Panc1 (cell line): ENCODE data around the gene FEM1B. TPM values are rescaled to one million over a fixed set of nuclear protein-coding genes. Genes with fewer than 3 reads are reported as not detected.

Experiments
- ATAC-seq: fragments of 200-7000 bp; cut with Tn5 transposase; 2 replicates; pipeline ENCODE4 v1.9.1; 2020; ENCODE audit warnings: mild to moderate bottlenecking, moderate library complexity
- BruUV-seq: library from RNA; stranded (reverse); fragments of 400-500 nt; replicated peaks from 2 replicates; lab custom pipeline; 2021; lab: Mats Ljungman, UMichigan
- CTCF ChIA-PET: fragments of 300-600 bp; sonication (Branson Sonifier 250); formaldehyde crosslinking; loops from one replicate; lab custom pipeline; 2022; ENCODE audit warnings: antibody characterized with exemption; lab: Charles Lee
- POLR2A ChIA-PET: fragments of 300-600 bp; sonication (Branson Sonifier 250); formaldehyde crosslinking; loops from one replicate; lab custom pipeline; 2022; ENCODE audit warnings: antibody characterized with exemption; lab: Charles Lee
- DNase-seq: peaks from one replicate; pipeline ENCODE4 v3.0.0-alpha.2; 2010; ENCODE audit warnings: low read depth, low spot score
- H3K27ac ChIP-seq: 2 replicates; pipeline ENCODE4 v1.5.1; 2011; ENCODE audit warnings: mild to moderate bottlenecking, low read length, inconsistent platforms
- H3K27me3 ChIP-seq: fragments of 200-500 bp; sonication (Bioruptor generic); 2 replicates; pipeline ENCODE4 v1.6.0; 2014; ENCODE audit warnings: low read length, inconsistent platforms; ENCODE audit not compliant: control insufficient read depth, insufficient read depth
- H3K36me3 ChIP-seq: fragments of 200-500 bp; sonication (Bioruptor generic); 2 replicates; pipeline ENCODE4 v1.5.1; 2014; ENCODE audit warnings: inconsistent platforms, mild to moderate bottlenecking, low read length, moderate library complexity; ENCODE audit not compliant: control insufficient read depth, insufficient read depth
- H3K4me1 ChIP-seq: 2 replicates; pipeline ENCODE4 v1.5.1; 2011; ENCODE audit warnings: inconsistent platforms, mild to moderate bottlenecking, low read length, moderate library complexity; ENCODE audit not compliant: control insufficient read depth, insufficient read depth
- H3K4me3 ChIP-seq, 2 experiments: 2 replicates each; pipeline ENCODE4 v1.5.1; 2011 to 2012; ENCODE audit warnings: low read depth in 2 of 2, low read length in 2 of 2, mild to moderate bottlenecking in 2 of 2, inconsistent platforms in 1 of 2, moderate library complexity in 1 of 2
- H3K9me3 ChIP-seq: fragments of 200-500 bp; sonication (Bioruptor generic); 2 replicates; pipeline ENCODE4 v1.5.1; 2014; ENCODE audit warnings: low read depth, mild to moderate bottlenecking, inconsistent platforms, low read length, moderate library complexity; ENCODE audit not compliant: control insufficient read depth, insufficient read depth
- POLR2AphosphoS5 ChIP-seq: IDR thresholded peaks from 2 replicates; pipeline ENCODE4 v1.6.1; 2012; ENCODE audit warnings: mild to moderate bottlenecking, low read depth, low read length, moderate library complexity
- SIN3A ChIP-seq: IDR thresholded peaks from 2 replicates; pipeline ENCODE4 v1.6.1; 2012; ENCODE audit warnings: low read depth, mild to moderate bottlenecking, low read length, moderate library complexity, borderline replicate concordance; ENCODE audit not compliant: insufficient read depth
- TCF7L2 ChIP-seq: IDR thresholded peaks from 2 replicates; pipeline ENCODE4 v1.6.1; 2011; ENCODE audit warnings: mild to moderate bottlenecking, low read depth, low read length, inconsistent platforms
- in situ Hi-C: cut with HindIII; loops from 2 replicates; pipeline ENCODE4 v1.10.0; 2016; ENCODE audit warnings: low sequenced_read_pairs, low pct_unique_long_range_greater_than_20kb
- intact Hi-C: fragments of 100-400 bp; cut with micrococcal nuclease; formaldehyde crosslinking; loops from one replicate; pipeline ENCODE4 v1.10.0; 2022; ENCODE audit not compliant: unreplicated experiment
- total RNA-seq: library from RNA; stranded (reverse); gene quantifications from one replicate; pipeline ENCODE4 v1.2.1, GENCODE V29; 2021; ENCODE audit not compliant: unreplicated experiment
- TF ChIP-seq, protein P1 (sequence below), 2 experiments: IDR thresholded peaks; 2 replicates each; pipeline ENCODE4 v1.6.1; 2011 to 2012; ENCODE audit warnings: low read depth in 2 of 2, control low read depth in 1 of 2, low read length in 1 of 2, mild to moderate bottlenecking in 1 of 2, moderate library complexity in 1 of 2; ENCODE audit not compliant: insufficient read depth in 1 of 2
- TF ChIP-seq, protein P2 (sequence below): fragments of 450-650 bp; IDR thresholded peaks from 2 replicates; pipeline ENCODE4 v1.5.1; 2017; ENCODE audit warnings: mild to moderate bottlenecking

The FEM1B gene
- total RNA-seq, 1 experiment from 2014 or later, result 34.8 TPM

DNA sequence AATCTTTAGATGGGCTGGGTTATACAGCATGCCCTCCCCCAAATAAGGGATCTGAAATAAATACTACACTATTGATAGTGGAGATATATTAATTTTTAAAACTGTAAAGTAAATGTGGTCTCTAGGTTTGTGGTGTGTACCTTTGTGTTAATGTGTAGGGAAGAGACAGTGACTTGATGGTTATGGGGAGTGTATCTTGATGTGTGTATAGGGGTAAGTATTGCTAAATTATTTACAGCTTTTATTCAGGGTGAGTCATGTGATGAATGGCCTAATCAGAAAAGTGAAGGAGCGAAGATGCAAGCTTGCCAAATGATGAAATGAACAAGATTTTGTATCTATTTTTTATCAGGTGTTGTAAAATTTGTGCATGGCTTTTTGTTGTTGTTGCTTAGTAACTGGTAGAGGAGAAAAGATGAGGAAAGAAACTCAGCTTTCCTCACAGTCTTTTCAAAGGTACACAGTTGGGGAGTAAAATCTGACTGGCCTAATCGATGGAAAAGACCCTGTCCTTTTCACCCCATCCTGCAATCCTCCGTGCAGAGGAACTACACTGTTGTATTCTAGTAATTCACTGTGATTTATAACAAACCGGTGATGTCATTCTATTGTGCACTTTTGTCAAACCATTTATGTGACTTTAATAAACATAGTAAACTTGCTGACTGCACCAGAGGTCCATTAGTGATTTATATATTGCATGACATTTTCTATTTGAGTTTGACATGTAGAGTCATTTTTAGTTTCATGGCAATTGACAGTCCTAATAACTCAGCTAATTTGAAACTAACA, 17.7 kb downstream of the FEM1B start:
- CTCF ChIA-PET, result no interaction called here

DNA sequence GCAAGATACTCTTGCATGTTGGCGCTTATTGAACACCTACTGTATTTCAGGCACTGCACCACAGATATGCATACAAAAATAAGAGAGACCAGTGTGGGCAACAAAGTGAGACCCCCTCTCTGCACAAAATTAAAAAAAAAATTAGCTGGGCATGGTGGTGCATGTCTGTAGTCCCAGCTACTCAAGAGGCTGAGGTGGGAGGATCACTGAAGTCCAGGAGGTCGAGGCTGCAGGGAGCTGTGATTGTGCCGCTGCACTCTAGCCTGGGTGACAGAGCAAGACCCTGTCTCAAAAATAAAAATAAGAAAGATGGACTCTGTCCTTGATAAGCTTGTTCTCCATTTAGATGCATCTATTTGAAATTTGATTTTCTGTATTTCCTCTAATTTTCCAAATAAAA, 20.8 kb downstream of the FEM1B start:
- POLR2A ChIA-PET, result no interaction called here
- no peaks in the 10 kb centered on the region for H3K27me3 ChIP-seq
- H3K9me3 ChIP-seq, result no peaks in the 10 kb centered on the region
- ATAC-seq (no peak), DNase-seq (no peak)
- H3K4me1 ChIP-seq, result no peaks in the 10 kb centered on the region
- H3K4me3 ChIP-seq, result no peak overlapping the region
- intact Hi-C loops, result no loop called here
- TF ChIP-seq, protein P1, sequence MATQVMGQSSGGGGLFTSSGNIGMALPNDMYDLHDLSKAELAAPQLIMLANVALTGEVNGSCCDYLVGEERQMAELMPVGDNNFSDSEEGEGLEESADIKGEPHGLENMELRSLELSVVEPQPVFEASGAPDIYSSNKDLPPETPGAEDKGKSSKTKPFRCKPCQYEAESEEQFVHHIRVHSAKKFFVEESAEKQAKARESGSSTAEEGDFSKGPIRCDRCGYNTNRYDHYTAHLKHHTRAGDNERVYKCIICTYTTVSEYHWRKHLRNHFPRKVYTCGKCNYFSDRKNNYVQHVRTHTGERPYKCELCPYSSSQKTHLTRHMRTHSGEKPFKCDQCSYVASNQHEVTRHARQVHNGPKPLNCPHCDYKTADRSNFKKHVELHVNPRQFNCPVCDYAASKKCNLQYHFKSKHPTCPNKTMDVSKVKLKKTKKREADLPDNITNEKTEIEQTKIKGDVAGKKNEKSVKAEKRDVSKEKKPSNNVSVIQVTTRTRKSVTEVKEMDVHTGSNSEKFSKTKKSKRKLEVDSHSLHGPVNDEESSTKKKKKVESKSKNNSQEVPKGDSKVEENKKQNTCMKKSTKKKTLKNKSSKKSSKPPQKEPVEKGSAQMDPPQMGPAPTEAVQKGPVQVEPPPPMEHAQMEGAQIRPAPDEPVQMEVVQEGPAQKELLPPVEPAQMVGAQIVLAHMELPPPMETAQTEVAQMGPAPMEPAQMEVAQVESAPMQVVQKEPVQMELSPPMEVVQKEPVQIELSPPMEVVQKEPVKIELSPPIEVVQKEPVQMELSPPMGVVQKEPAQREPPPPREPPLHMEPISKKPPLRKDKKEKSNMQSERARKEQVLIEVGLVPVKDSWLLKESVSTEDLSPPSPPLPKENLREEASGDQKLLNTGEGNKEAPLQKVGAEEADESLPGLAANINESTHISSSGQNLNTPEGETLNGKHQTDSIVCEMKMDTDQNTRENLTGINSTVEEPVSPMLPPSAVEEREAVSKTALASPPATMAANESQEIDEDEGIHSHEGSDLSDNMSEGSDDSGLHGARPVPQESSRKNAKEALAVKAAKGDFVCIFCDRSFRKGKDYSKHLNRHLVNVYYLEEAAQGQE (IDR thresholded peaks at IDR 0.05; ENCODE audit: insufficient read depth in 1 of 2, low read depth in 2 of 2, low read length in 1 of 2), result no peak
- TF ChIP-seq TCF7L2 (no peak), SIN3A (no peak), POLR2AphosphoS5 (no peak)
- TF ChIP-seq, protein P2, sequence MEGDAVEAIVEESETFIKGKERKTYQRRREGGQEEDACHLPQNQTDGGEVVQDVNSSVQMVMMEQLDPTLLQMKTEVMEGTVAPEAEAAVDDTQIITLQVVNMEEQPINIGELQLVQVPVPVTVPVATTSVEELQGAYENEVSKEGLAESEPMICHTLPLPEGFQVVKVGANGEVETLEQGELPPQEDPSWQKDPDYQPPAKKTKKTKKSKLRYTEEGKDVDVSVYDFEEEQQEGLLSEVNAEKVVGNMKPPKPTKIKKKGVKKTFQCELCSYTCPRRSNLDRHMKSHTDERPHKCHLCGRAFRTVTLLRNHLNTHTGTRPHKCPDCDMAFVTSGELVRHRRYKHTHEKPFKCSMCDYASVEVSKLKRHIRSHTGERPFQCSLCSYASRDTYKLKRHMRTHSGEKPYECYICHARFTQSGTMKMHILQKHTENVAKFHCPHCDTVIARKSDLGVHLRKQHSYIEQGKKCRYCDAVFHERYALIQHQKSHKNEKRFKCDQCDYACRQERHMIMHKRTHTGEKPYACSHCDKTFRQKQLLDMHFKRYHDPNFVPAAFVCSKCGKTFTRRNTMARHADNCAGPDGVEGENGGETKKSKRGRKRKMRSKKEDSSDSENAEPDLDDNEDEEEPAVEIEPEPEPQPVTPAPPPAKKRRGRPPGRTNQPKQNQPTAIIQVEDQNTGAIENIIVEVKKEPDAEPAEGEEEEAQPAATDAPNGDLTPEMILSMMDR, result no peak
- no peaks in the 10 kb centered on the region; the same call in 1 of the 2 replicates for H3K36me3 ChIP-seq
- in situ Hi-C loops, result no loop called here
- no peak overlapping the region for H3K27ac ChIP-seq
- BruUV-seq, result no TSS peak
- CTCF ChIA-PET, result interaction anchor here (0.7 kb wide), 1 partner anchor 47 kb away, joined by 3 read pairs; no protein-coding TSS in a partner anchor

More for the DNA sequence above, 17.7 kb downstream of the FEM1B start:
- no peak for DNase-seq
- TF ChIP-seq, protein P2, result no peak
- TF ChIP-seq, protein P1 (IDR thresholded peaks at IDR 0.05; ENCODE audit: insufficient read depth in 1 of 2, low read depth in 2 of 2, low read length in 1 of 2), result no peak
- TF ChIP-seq POLR2AphosphoS5, result no peak
- TF ChIP-seq SIN3A, result no peak
- TF ChIP-seq TCF7L2, result no peak
- H3K36me3 ChIP-seq, result peaks cover 16% of the 10 kb centered on the region
- ATAC-seq, result no peak
- no peaks in the 10 kb centered on the region for H3K4me1 ChIP-seq
- POLR2A ChIA-PET, result interaction anchor here (0.6 kb wide), 1 partner anchor 10 kb away, joined by 3 read pairs; no protein-coding TSS in a partner anchor
- no TSS peak for BruUV-seq
- in situ Hi-C loops, result no loop called here
- H3K9me3 ChIP-seq, result no peaks in the 10 kb centered on the region
- no peak overlapping the region for H3K27ac ChIP-seq
- no peak overlapping the region for H3K4me3 ChIP-seq
- no peaks in the 10 kb centered on the region for H3K27me3 ChIP-seq
- intact Hi-C loops, result no loop called here
